ENCODE results near the gene PTPN22.
"Not testable (repeated sequence)": the region's sequence is repeated elsewhere in the genome, so short reads cannot be mapped to it uniquely, and the experiment has no call there.

The PTPN22 gene

DNA sequence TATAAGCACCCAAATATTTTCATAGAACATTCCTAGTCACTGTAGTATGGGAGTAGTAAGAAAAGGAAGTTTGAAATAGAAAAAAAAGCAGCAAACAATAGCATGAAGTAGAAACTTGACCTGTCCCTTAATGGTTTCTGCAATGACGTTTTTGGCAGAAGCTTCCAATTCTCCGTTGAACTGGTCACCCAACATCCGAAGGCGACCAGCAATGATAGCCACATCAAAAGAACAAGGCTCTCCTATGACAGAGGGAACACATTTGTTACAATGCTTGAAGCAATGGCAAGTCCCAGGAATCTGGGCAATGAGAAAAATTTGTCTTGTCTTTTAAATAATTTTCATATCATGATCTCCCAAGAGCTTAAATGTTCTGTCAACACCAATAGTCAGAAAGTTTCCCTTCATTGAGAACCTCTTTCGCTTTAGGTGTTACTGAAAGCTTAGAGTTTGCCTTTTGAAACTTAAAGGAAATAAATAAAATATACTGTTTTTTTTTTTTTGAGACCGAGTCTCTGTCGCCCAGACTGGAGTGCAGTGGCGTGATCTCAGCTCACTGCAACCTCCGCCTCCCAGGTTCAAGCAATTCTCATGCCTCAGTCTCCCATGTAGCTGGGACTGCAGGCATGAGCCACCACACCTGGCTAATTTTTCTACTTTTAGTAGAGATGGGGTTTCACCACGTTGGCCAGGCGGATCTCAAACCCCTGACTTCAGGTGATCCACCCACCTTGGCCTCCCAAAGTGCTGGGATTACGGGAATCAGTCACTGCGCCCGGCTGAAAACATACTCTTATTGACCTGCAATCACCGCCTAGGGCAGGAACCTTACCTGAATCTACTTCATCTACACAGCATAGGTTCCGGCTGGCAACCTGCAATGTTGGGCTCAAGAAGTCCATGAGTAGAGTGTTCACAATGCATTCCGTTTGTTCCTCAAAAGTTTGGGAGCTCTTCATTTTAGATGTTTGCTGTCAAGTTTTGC, 15.2 kb upstream of the PTPN22 start:
- no peak for DNase-seq

DNA sequence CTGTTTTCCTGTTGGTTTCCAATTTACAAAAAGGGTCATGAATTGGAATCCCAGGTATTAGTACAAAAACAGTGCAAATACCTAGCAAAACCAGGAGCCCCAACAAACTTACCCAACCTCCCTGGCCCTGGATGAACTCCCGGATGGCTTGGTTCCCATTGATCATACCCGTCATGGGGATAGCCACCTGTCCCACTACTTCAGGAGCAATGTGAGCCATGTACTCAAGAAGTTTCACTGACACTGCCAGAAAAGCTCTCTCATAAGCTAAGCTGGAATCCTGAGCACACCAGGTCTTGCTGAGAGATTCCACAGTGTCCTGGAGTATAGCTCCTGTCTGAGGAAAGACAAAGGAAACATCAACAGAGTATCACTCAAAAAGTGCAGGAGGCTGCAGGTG, 10.1 kb upstream of the PTPN22 start:
- no peak for DNase-seq

GRCh38 chr1:113879739-113880038, 8.2 kb upstream of the PTPN22 start:
- no peak for DNase-seq

DNA sequence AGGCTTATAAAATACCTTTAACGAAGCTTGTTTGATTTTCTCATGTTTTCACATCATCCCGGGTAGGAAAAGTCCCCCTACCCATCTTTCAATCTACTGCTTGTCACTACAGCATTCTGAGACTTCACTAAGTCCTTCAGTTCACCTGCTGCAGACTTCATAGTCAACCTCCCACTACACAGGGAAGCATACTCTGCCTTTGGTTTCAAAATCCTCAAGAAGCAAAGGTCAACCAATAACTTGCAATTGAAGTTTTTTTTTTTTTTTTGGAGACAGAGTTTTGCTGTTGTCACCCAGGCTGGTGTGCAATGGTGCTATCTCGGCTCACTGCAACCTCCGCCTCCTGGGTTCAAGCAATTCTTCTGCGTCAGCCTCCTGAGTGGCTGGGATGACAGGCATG, 4.7 kb upstream of the PTPN22 start:
- no peak for DNase-seq

DNA sequence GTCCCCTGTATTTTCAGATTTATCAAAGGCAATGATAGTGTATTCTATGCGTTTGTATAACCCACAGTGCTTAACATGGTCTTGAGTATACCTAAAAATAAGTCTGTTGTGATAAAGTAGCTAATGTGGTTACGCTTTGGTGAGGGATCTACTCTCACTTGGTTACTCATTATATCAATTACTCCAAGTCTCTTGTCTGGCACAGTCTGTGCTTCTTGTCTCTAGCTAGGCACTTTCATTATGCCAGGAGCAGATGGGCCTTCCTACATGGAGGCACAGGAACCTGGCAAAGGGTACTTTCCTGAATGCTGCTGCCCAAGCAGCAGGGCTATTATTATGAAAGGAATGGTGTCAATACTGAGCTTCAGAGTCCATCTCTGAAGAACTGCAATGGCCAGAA, 4.2 kb upstream of the PTPN22 start:
- DNase-seq = no peak

GRCh38 chr1:113874012-113874879, 2.7 kb upstream of the PTPN22 start:
- DNase-seq = no peak

DNA sequence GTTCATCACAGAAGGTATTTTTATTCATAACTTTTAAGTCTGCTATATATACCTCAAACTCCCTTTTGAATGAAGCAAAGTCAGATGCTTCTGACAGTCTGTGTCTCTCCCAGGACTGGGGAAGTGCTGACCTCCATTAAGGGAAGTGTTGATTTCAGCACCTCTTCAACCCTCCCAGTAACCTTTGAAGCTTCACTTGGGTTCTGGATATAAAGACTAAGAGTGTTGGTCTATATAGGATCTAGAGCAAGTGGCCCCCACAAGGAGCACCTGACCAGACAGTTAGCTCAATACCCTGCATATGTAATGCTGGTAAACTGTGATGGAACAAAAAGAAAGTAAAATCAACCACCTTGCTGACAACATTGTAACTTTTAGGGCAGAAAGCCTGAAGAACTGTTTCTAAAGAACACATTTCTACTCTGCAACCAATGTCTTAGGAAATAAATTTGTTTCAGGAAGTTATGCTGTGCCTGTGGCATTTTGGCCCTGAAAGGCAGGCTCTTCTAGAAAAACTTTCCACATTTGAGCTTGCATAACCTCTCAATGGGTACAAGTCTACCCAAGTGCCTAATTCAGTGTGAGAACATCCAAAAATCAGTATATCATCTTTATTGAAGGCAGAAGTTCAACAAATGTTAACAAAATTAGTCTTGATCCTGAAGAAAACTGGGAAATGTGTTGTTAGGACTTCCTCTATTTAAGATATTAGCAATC, 865 bp upstream of the PTPN22 start:
- no peak for DNase-seq

GRCh38 chr1:113870778-113871177, 734 bp downstream of the PTPN22 start:
- DNase-seq = no peak

- no peak for DNase-seq
These were observed 3.0 kb downstream of the PTPN22 start for GRCh38 chr1:113868387-113869083.

DNA sequence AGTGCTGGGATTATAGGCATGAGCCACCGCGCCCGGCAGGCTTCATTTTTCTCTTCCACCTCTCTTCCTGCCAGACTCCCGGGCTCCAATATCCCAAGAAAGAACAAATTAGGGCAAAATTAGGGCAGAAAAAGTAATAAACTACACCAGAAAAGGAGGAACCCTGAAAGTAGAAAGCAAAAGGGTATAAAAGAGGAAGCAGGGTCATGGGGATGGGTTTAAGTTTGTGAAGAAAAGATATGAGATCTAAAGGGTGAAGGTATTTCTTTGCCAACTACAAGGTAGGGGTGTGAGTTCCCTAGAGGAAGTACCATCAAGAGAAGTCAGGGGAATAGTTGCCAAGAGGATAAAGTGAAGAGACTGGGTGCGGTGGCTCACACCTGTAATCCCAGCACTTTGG, 9.9 kb downstream of the PTPN22 start:
- DNase-seq = no peak

- DNase-seq = no peak
These were observed 10.6 kb downstream of the PTPN22 start for GRCh38 chr1:113860891-113861290.

DNA sequence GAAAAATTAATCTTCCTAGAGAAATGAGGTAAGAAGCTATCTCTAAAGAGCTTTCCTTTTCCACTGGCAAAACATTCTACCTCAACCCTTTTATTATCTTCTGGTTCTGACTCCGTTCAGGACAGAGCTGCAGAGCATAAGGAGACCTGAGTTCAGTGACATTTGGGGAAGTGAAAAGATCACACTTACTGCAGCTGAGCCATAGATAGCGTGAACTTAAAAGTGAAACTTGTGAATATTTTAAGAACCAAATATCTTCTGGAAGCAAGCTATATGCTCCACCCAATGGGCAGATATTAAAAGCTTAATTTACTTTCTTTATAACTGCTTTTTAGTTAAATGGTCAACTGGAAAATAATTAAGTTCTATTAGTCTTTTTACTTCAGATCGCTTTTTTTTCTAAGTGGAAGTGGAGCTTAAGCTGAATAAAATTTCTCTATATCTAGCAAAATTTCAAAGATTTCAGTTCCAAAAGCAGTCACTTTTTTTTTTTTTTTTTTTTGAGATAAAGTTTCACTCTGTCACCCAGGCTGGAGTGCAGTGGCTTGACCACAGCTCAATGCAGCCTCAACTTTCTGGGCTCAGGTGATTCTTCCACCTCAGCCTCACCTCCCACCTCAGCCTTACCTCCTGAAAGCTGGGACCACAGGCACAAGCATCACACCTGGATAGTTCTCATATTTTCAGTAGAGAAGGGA, 11.9 kb downstream of the PTPN22 start:
- no peak for DNase-seq

DNA sequence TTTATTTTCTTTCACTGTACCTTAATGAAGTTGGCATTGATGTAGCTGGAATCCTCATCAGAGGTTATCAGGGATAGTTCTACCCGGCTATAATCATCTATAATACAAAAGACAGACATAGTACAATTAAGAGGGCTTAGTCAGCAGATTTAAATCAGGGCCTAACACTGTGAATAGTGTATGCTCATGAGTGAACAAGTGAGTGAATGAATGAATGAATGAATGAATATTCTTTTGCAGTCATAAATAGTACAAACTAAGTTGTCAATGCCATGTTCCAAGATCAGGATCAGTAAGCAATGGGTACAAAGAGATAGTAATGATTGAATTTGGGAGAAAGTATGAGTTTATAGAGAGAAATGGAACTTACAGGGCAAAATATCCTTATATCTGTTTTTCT, 12.5 kb downstream of the PTPN22 start:
- no peak for DNase-seq

DNA sequence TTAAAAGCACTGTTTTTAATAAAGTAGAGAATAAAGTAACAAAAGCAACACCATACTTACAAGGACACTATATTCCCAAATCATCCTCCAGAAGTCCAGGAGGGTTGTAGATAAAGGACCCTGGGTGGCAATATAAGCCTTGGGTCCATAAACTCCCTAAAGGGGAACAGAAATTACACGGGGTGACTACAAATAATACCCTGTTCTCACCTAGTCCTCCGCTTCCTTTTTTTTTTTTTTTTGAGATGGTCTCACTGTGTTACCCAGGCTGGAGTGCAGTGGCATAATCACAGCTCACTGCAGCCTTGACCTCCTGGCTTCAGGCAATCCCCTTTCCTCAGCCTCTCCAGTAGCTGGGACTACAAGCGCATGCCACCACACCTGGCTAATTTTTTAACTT, 13.1 kb downstream of the PTPN22 start:
- DNase-seq = no peak

- no peak for DNase-seq
These were observed 13.7 kb downstream of the PTPN22 start for GRCh38 chr1:113857776-113858175.

DNA sequence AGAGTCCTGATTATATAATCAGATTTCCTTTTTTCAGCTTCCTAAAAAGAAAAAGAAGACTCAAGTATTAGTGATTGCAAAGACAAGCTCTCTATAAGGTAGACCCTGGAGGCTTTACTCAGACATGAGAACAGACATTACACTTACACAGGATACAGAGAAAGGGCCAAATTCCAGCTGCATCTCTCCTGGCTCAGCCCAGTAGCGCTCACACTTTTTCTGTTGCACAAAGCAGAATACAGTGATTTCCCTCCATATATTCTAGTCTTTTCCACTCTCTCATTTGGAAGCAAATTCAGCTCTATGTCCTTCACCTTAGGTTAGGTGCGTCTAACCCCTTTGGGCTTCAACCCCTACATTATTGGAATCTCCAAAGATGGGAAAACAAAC, 15.1 kb downstream of the PTPN22 start:
- DNase-seq = no peak

DNA sequence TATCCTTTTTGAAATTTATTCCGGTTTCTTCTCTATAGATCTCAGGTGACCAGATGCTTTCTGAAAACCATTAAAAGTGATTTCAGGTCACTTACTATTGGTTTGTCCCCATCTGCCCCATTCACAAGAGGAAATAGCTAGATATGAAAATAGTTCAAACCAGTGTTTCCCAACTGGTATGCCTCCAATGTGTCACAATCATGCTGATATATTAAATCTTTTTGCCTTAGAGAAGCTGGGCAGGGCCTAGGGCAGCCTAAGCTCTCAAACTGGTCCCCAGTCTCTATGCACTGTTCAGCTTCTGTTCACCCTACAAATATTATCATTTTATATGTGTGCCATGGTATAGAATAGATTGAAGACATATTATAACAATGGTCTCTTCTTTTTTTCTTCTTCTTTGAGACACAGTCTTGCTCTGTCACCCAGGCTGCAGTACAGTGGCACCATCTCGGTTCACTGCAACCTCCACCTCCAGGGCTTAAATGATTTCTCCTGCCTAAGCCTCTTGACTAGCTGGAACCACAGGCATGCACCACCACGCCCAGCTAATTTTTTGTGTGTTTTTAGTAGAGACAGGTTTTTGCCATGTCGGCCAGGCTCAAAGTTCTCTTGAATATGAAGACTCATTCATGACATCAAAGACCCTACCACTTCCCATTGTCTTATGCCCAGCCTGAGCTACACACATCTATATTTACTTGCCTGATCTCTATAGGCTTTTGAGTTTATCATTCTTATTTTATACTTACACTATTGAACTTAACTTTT, 15.7 kb downstream of the PTPN22 start:
- no peak for DNase-seq

- DNase-seq = no peak
These were observed 17.3 kb downstream of the PTPN22 start for GRCh38 chr1:113854234-113854633.

GRCh38 chr1:113852694-113853093, 18.8 kb downstream of the PTPN22 start:
- DNase-seq = not testable (repeated sequence)

- no peak for DNase-seq
These were observed 21.2 kb downstream of the PTPN22 start for GRCh38 chr1:113850127-113850796.

GRCh38 chr1:113849072-113849471, 22.4 kb downstream of the PTPN22 start:
- DNase-seq = no peak

All from cortex of kidney (tissue), 1 donor.